Endothelial cell (in vitro differentiated cells): ENCODE data around the gene FBXW8. TPM values are rescaled to one million over a fixed set of nuclear protein-coding genes. Genes with fewer than 3 reads are reported as not detected.

ENCODE experiments used
- DNase-seq: peaks from one replicate; pipeline ENCODE4 v3.0.0; 2021; ENCODE audit warnings: low spot score
- H3K27ac Mint-ChIP-seq: one replicate; pipeline ENCODE4 v1.8.0; 2021; ENCODE audit warnings: mixed read lengths, inconsistent platforms; ENCODE audit not compliant: unreplicated experiment
- H3K27me3 Mint-ChIP-seq: one replicate; pipeline ENCODE4 v1.8.0; 2021; ENCODE audit warnings: mild to moderate bottlenecking, moderate library complexity, mixed read lengths, inconsistent platforms; ENCODE audit not compliant: unreplicated experiment
- H3K36me3 Mint-ChIP-seq: one replicate; pipeline ENCODE4 v1.8.0; 2021; ENCODE audit warnings: mild to moderate bottlenecking, low read depth, mixed read lengths, inconsistent platforms; ENCODE audit not compliant: unreplicated experiment
- H3K4me1 Mint-ChIP-seq: one replicate; pipeline ENCODE4 v1.8.0; 2021; ENCODE audit warnings: mild to moderate bottlenecking, mixed read lengths, inconsistent platforms; ENCODE audit not compliant: unreplicated experiment
- H3K4me3 Mint-ChIP-seq: one replicate; pipeline ENCODE4 v1.8.0; 2021; ENCODE audit warnings: mild to moderate bottlenecking, mixed read lengths, inconsistent platforms; ENCODE audit not compliant: unreplicated experiment
- H3K9me3 Mint-ChIP-seq: one replicate; pipeline ENCODE4 v1.8.0; 2021; ENCODE audit warnings: mixed read lengths, inconsistent platforms; ENCODE audit not compliant: unreplicated experiment
- CTCF ChIP-seq: fragments of 200-600 bp; sonication (generic); IDR thresholded peaks from one replicate; pipeline ENCODE4 v1.5.0; 2021; ENCODE audit warnings: antibody characterized with exemption; ENCODE audit not compliant: unreplicated experiment
- total RNA-seq: library from RNA; stranded (reverse); fragmentation: NEBNext Ultra II Directional; extraction: Animal tissue kit (Norgen Biotek cat#: 25700); gene quantifications from one replicate; pipeline ENCODE4 v1.2.1, GENCODE V29; 2021; ENCODE audit not compliant: unreplicated experiment

Gene FBXW8
- total RNA-seq, 1 donor from 2014 or later: 17.8 TPM

DNA sequence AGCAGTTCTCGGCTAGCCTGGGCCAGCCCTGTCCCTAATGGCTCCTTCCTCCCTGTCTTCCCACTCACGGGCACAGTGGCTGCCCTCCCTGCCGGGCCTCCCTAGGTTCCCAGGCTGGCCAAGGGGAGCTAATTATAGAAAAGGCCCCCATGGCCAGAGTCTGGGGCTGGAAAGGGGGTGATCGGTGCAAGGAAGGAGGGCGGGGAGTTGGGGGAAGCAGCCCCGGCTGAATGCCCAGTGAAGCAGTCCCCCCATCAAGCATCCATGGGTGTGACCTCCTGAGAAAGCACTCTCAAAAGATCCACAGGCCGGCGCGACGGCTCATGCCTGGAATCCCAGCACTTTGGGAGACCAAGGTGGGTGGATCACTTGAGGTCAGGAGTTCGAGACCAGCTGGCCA is 133.6 kb downstream of the FBXW8 start:
- no peaks in the 10 kb centered on the region for H3K36me3 Mint-ChIP-seq
- H3K27me3 Mint-ChIP-seq: peaks cover 13% of the 10 kb centered on the region
- H3K27ac Mint-ChIP-seq: no peak overlapping the region
- no peak overlapping the region for H3K4me3 Mint-ChIP-seq
- H3K4me1 Mint-ChIP-seq: peaks cover 25% of the 10 kb centered on the region
- DNase-seq: no peak
- H3K9me3 Mint-ChIP-seq: no peaks in the 10 kb centered on the region
- no peak for TF ChIP-seq CTCF

GRCh38 chr12:117044790-117045159 is 134.0 kb downstream of the FBXW8 start:
- no peaks in the 10 kb centered on the region for H3K9me3 Mint-ChIP-seq
- no peaks in the 10 kb centered on the region for H3K36me3 Mint-ChIP-seq
- H3K4me3 Mint-ChIP-seq: no peak overlapping the region
- no peak overlapping the region for H3K27ac Mint-ChIP-seq
- peaks cover 25% of the 10 kb centered on the region for H3K4me1 Mint-ChIP-seq
- TF ChIP-seq CTCF: no peak
- no peak for DNase-seq
- peaks cover 13% of the 10 kb centered on the region for H3K27me3 Mint-ChIP-seq

DNA sequence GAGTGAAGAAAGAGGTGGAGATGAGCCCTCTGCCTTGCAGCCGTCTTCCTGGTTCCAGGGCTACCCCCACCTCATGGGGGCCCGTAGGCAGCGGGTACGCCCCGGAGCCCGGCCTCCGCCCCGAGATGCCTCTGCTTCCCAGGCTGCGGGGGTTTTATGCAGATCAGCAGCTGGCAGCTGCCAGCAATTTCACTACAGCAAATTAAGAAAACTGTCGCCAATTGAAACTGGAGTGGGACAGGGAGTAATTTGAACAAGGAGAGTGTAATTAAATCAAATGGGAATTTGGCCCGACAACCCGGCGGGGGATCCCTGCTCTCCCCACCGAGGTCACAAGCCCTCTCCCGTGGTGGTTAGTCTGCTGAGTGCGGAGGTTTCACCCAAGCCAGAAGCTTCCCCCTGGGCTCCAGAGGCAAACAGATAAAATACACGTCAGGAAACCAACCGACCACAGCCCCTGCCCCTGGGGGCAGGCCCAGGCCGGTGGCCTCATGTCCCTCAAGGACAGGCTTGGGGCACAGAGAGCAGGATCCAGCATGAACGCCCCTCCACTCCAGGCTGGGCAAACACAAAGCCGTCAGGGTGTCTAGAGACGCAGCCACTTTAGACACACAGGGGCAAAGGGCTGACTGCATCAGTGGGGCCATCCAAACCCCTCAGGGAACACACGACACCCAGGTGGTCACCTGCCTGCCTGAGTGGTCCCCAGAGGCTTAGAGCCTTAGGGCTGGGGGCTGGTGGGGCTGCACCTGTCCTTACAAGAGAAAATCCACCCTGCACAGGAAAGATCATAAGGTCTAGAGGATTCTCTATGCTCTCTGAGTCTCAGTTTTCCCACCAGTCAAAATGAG is 134.6 kb downstream of the FBXW8 start:
- no peak for TF ChIP-seq CTCF
- Mint-ChIP-seq H3K9me3 (no peaks in the 10 kb centered on the region), H3K4me1 (peaks cover 25% of the 10 kb centered on the region), H3K4me3 (no peak overlapping the region), H3K27me3 (peaks cover 13% of the 10 kb centered on the region), H3K27ac (no peak overlapping the region), H3K36me3 (no peaks in the 10 kb centered on the region)
- DNase-seq: no peak

GRCh38 chr12:117046011-117046369 is 135.2 kb downstream of the FBXW8 start:
- H3K4me3 Mint-ChIP-seq: no peak overlapping the region
- no peak for DNase-seq
- H3K9me3 Mint-ChIP-seq: no peaks in the 10 kb centered on the region
- H3K4me1 Mint-ChIP-seq: peaks cover 22% of the 10 kb centered on the region
- no peak for TF ChIP-seq CTCF
- H3K36me3 Mint-ChIP-seq: no peaks in the 10 kb centered on the region
- peaks cover 11% of the 10 kb centered on the region for H3K27me3 Mint-ChIP-seq
- no peak overlapping the region for H3K27ac Mint-ChIP-seq

GRCh38 chr12:117046425-117046824 is 135.7 kb downstream of the FBXW8 start:
- H3K4me1 Mint-ChIP-seq: peaks cover 22% of the 10 kb centered on the region
- no peak overlapping the region for H3K27ac Mint-ChIP-seq
- peaks cover 11% of the 10 kb centered on the region for H3K27me3 Mint-ChIP-seq
- H3K4me3 Mint-ChIP-seq: no peak overlapping the region
- no peak for TF ChIP-seq CTCF
- no peaks in the 10 kb centered on the region for H3K36me3 Mint-ChIP-seq
- H3K9me3 Mint-ChIP-seq: no peaks in the 10 kb centered on the region
- DNase-seq: no peak
